Stimulated activated CD8-positive, alpha-beta memory T cell treated with anti-CD3 and anti-CD28 coated beads, Interleukin-15, amount 100 ng/mL, for 1 hour (primary cell): ENCODE measurements around the gene PDLIM4.

Source experiments
- DNase-seq: peaks from one replicate; pipeline ENCODE4 v3.0.0-alpha.2; 2020; ENCODE audit warnings: low read depth

The PDLIM4 gene

GRCh38 chr5:132267166-132267739, 9.8 kb downstream of the PDLIM4 start:
- DNase-seq = no peak

- no peak for DNase-seq
Measured at GRCh38 chr5:132267931-132268768, 10.7 kb downstream of the PDLIM4 start.

- no peak for DNase-seq
Measured at GRCh38 chr5:132268769-132269551, 11.5 kb downstream of the PDLIM4 start.

GRCh38 chr5:132269635-132270334, 12.3 kb downstream of the PDLIM4 start:
- no peak for DNase-seq

GRCh38 chr5:132270335-132270665, 12.8 kb downstream of the PDLIM4 start:
- DNase-seq = no peak

- DNase-seq = no peak
Measured at GRCh38 chr5:132270706-132271105, 13.2 kb downstream of the PDLIM4 start.

- DNase-seq = no peak
Measured at GRCh38 chr5:132271251-132272246, 14.1 kb downstream of the PDLIM4 start.

GRCh38 chr5:132272311-132273210, 15.1 kb downstream of the PDLIM4 start:
- DNase-seq = peak; percentile 62

GRCh38 chr5:132273631-132274030, 16.1 kb downstream of the PDLIM4 start:
- no peak for DNase-seq

GRCh38 chr5:132274050-132274792, 16.7 kb downstream of the PDLIM4 start:
- DNase-seq = no peak

GRCh38 chr5:132275367-132276220, 18.1 kb downstream of the PDLIM4 start:
- no peak for DNase-seq

- no peak for DNase-seq
Measured at GRCh38 chr5:132277256-132277655, 19.8 kb downstream of the PDLIM4 start.

- DNase-seq = no peak
Measured at GRCh38 chr5:132277971-132278853, 20.7 kb downstream of the PDLIM4 start.

GRCh38 chr5:132279801-132280200, 22.3 kb downstream of the PDLIM4 start:
- DNase-seq = no peak

GRCh38 chr5:132280371-132281240, 23.1 kb downstream of the PDLIM4 start:
- DNase-seq = no peak

GRCh38 chr5:132281856-132282614, 24.5 kb downstream of the PDLIM4 start:
- DNase-seq = no peak
